CD4-positive, alpha-beta T cell (primary cell): Measurements from ENCODE around the gene EDRF1. TPM values are rescaled to one million over a fixed set of nuclear protein-coding genes. Genes with fewer than 3 reads are reported as not detected.

Experiments
- ATAC-seq: fragments of 200-7000 bp; cut with Tn5 transposase; one replicate; pipeline ENCODE4 v1.10.0; 2022; ENCODE audit warnings: mild to moderate bottlenecking; ENCODE audit not compliant: poor library complexity
- CTCF ChIA-PET: fragments of 350-600 bp; sonication (Branson Sonifier 250); formaldehyde crosslinking; loops from one replicate; lab custom pipeline; 2021; ENCODE audit warnings: antibody characterized with exemption, inconsistent platforms; lab: Charles Lee
- POLR2A ChIA-PET: fragments of 350-600 bp; sonication (Branson Sonifier 250); formaldehyde crosslinking; loops from one replicate; lab custom pipeline; 2021; ENCODE audit warnings: antibody characterized with exemption, inconsistent platforms; lab: Charles Lee
- DNase-seq, 14 experiments: peaks; one replicate each; pipeline ENCODE4 v3.0.0-alpha.2; 2013 to 2020; ENCODE audit warnings: mixed read lengths in 2 of 14
- H3K27ac ChIP-seq, 2 donors: one replicate each; pipeline versions ENCODE4 v1.5.1 to v1.7.0; 2013; ENCODE audit warnings: low read length in 2 of 2, low read depth in 1 of 2, mild to moderate bottlenecking in 1 of 2
- H3K27me3 ChIP-seq, 2 experiments: 1 replicate in 1 of 2; 2 replicates in 1 of 2; pipeline versions ENCODE4 v1.6.1 to v1.7.0; 2013; ENCODE audit warnings: low read length in 2 of 2, control low read depth in 1 of 2, mild to moderate bottlenecking in 1 of 2, moderate library complexity in 1 of 2; ENCODE audit not compliant: insufficient read depth in 2 of 2, control insufficient read depth in 1 of 2
- H3K36me3 ChIP-seq: one replicate; pipeline ENCODE4 v1.6.1; 2013; ENCODE audit warnings: low read length, control low read depth; ENCODE audit not compliant: insufficient read depth
- H3K4me1 ChIP-seq: one replicate; pipeline ENCODE4 v1.6.1; 2013; ENCODE audit warnings: low read length, control low read depth; ENCODE audit not compliant: insufficient read depth
- H3K4me3 ChIP-seq: one replicate; pipeline ENCODE4 v1.5.1; 2013; ENCODE audit warnings: mild to moderate bottlenecking, low read length, moderate library complexity
- H3K9me3 ChIP-seq, 2 experiments: 1 replicate in 1 of 2; 2 replicates in 1 of 2; pipeline versions ENCODE4 v1.6.1 to v1.7.0; 2013; ENCODE audit warnings: low read length in 2 of 2, mild to moderate bottlenecking in 2 of 2, control low read depth in 1 of 2, moderate library complexity in 1 of 2; ENCODE audit not compliant: control insufficient read depth in 1 of 2, insufficient read depth in 1 of 2
- H3K27ac Mint-ChIP-seq: one replicate; pipeline ENCODE4 v1.8.0; 2020; ENCODE audit warnings: mixed read lengths
- H3K27me3 Mint-ChIP-seq: one replicate; pipeline ENCODE4 v1.8.0; 2021; ENCODE audit warnings: mixed read lengths
- H3K36me3 Mint-ChIP-seq: one replicate; pipeline ENCODE4 v1.8.0; 2021; ENCODE audit warnings: low read depth, mixed read lengths
- H3K4me1 Mint-ChIP-seq: one replicate; pipeline ENCODE4 v1.8.0; 2021; ENCODE audit warnings: low read depth, mixed read lengths
- H3K4me3 Mint-ChIP-seq: one replicate; pipeline ENCODE4 v1.8.0; 2020; ENCODE audit warnings: mild to moderate bottlenecking, mixed read lengths
- H3K9me3 Mint-ChIP-seq: one replicate; pipeline ENCODE4 v1.8.0; 2020; ENCODE audit warnings: mixed read lengths
- intact Hi-C, 2 experiments: fragments of 100-400 bp; cut with DNase I in 1 of 2; cut with micrococcal nuclease in 1 of 2; formaldehyde crosslinking; loops; one replicate each; pipeline versions ENCODE4 v1.15.1 to v1.9.0; 2023 to 2025; cut with DNase I, micrococcal nuclease
- total RNA-seq, 174 experiments: library from RNA in 2 of 174; stranded (reverse) in 2 of 174; gene quantifications; one replicate each; pipeline ENCODE4 v1.2.3 and lab custom pipeline; 2021 to 2026
- TF ChIP-seq, protein P1 (sequence below): fragments of 200-600 bp; IDR thresholded peaks from one replicate; pipeline ENCODE4 v1.8.0; 2022; ENCODE audit warnings: antibody characterized with exemption, mild to moderate bottlenecking

The EDRF1 gene
- total RNA-seq, 2 experiments from 2014 or later: 39.0 to 39.8 TPM

DNA sequence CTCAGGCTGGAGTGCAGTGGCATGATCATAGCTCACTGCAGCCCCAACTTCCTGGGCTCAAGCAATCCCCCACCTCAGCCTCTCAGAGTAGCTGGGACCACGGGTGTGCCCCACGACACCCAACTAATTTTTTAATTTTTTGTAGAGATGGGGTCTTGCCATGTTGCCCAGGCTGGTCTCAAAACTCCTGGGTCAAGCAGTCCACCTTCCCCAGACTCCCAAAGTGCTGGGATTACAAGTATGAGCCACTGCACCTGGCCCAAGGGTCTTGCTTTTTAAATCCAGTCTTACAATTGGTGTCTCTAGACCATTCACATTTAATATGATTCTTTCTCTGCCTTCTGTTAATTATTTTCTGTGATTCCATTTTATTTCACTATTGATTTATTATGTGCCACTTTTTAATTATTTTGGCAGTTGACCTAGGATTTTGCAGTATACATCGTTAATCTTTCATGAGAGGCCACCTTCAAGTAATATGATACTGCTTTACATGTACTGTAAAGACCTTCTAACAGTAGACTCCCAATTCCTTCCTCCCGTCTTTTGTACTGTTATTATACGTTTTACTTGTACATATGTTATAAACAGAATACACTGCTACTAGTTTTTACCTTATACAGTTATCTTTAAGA is 37.5 kb downstream of the EDRF1 start:
- CTCF ChIA-PET: no interaction called here
- DNase-seq (no peak), ATAC-seq (no peak)
- H3K9me3 ChIP-seq: no peaks in the 10 kb centered on the region
- H3K27me3 Mint-ChIP-seq: no peaks in the 10 kb centered on the region
- no peak overlapping the region for H3K27ac Mint-ChIP-seq
- no peak overlapping the region for H3K4me3 Mint-ChIP-seq
- no peak overlapping the region for H3K4me3 ChIP-seq
- H3K27ac ChIP-seq: no peak overlapping the region
- H3K9me3 Mint-ChIP-seq: no peaks in the 10 kb centered on the region
- intact Hi-C loops: no loop called here
- TF ChIP-seq, protein P1, sequence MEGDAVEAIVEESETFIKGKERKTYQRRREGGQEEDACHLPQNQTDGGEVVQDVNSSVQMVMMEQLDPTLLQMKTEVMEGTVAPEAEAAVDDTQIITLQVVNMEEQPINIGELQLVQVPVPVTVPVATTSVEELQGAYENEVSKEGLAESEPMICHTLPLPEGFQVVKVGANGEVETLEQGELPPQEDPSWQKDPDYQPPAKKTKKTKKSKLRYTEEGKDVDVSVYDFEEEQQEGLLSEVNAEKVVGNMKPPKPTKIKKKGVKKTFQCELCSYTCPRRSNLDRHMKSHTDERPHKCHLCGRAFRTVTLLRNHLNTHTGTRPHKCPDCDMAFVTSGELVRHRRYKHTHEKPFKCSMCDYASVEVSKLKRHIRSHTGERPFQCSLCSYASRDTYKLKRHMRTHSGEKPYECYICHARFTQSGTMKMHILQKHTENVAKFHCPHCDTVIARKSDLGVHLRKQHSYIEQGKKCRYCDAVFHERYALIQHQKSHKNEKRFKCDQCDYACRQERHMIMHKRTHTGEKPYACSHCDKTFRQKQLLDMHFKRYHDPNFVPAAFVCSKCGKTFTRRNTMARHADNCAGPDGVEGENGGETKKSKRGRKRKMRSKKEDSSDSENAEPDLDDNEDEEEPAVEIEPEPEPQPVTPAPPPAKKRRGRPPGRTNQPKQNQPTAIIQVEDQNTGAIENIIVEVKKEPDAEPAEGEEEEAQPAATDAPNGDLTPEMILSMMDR: no peak
- H3K4me1 Mint-ChIP-seq: peaks cover 7% of the 10 kb centered on the region
- no peaks in the 10 kb centered on the region for H3K27me3 ChIP-seq
- peaks cover 87% of the 10 kb centered on the region for H3K36me3 Mint-ChIP-seq
- H3K36me3 ChIP-seq: peaks cover 92% of the 10 kb centered on the region
- POLR2A ChIA-PET: no interaction called here
- no peaks in the 10 kb centered on the region for H3K4me1 ChIP-seq

DNA sequence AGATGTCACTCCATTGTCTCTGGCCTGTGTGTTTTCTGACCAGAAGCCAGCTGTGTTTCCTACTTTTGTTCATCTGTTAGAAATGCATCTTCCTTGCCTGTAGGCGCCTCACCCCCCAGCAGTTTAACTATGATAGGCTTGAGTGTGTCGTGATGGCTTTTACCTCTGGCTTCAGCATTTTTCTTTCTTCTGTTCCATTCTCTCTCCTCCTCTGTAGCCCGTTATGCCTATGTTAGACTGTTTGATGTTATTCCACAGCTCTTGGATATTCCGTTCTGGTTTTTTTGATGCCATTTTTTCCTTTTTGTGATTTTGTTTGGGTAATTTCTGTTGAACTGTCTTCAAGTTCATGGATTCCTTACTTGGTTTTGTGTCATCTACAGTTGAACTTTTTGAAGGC is 38.2 kb downstream of the EDRF1 start:
- no peaks in the 10 kb centered on the region for H3K27me3 Mint-ChIP-seq
- no peaks in the 10 kb centered on the region for H3K27me3 ChIP-seq
- H3K4me3 Mint-ChIP-seq: no peak overlapping the region
- no peak overlapping the region for H3K27ac ChIP-seq
- H3K9me3 ChIP-seq: no peaks in the 10 kb centered on the region
- H3K4me1 ChIP-seq: no peaks in the 10 kb centered on the region
- peaks cover 7% of the 10 kb centered on the region for H3K4me1 Mint-ChIP-seq
- intact Hi-C loops: no loop called here
- no peaks in the 10 kb centered on the region for H3K9me3 Mint-ChIP-seq
- ChIA-PET POLR2A (no interaction called here), CTCF (no interaction called here)
- DNase-seq (no peak), ATAC-seq (no peak)
- TF ChIP-seq, protein P1: no peak
- H3K4me3 ChIP-seq: no peak overlapping the region
- H3K36me3 ChIP-seq: peaks cover 89% of the 10 kb centered on the region
- peaks cover 87% of the 10 kb centered on the region for H3K36me3 Mint-ChIP-seq
- H3K27ac Mint-ChIP-seq: no peak overlapping the region

DNA sequence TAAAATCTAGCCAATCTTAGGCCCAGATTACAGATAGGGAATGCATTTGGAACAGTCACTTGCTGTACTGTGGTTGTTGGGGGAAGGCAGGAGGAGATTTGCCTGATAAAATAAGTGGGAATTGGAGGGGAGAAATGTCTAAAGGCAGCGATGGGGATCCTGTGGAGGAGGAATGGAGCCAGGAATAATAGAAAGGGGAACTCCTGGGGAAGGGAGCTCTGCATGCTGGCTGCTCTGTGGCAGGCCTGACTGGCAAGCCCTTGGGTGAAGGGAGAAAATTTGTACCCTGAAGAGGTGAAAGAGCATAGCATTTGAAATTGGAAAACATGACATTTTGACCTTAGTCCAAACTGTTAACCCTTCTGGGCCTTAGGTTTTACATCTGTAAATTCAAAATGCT is 42.5 kb downstream of the EDRF1 start:
- Mint-ChIP-seq H3K36me3 (peaks cover 86% of the 10 kb centered on the region), H3K27ac (no peak overlapping the region), H3K4me1 (no peaks in the 10 kb centered on the region), H3K27me3 (no peaks in the 10 kb centered on the region), H3K9me3 (no peaks in the 10 kb centered on the region), H3K4me3 (no peak overlapping the region)
- no peak overlapping the region for H3K4me3 ChIP-seq
- no peaks in the 10 kb centered on the region for H3K9me3 ChIP-seq
- TF ChIP-seq, protein P1: no peak
- no peaks in the 10 kb centered on the region for H3K4me1 ChIP-seq
- ATAC-seq: no peak
- intact Hi-C loops: no loop called here
- POLR2A ChIA-PET: no interaction called here
- no peak overlapping the region for H3K27ac ChIP-seq
- CTCF ChIA-PET: no interaction called here
- no peaks in the 10 kb centered on the region for H3K27me3 ChIP-seq
- H3K36me3 ChIP-seq: peaks cover 85% of the 10 kb centered on the region
- DNase-seq: no peak
